GM12878 (cell line): ENCODE measurements around the gene ALCAM. TPM values are rescaled to one million over a fixed set of nuclear protein-coding genes. Genes with fewer than 3 reads are reported as not detected.

Source experiments
- ATAC-seq: fragments of 200-7000 bp; cut with Tn5 transposase; 3 replicates; pipeline ENCODE4 v1.9.1; 2020; ENCODE audit warnings: mild to moderate bottlenecking, moderate library complexity
- BruUV-seq: library from RNA; stranded (reverse); fragments of 400-500 nt; replicated peaks from 2 replicates; lab custom pipeline; 2021; lab: Mats Ljungman, UMichigan
- CTCF ChIA-PET: fragments of 300-600 bp; sonication (Branson Sonifier 250); formaldehyde crosslinking; extraction: SDS; loops from one replicate; lab custom pipeline; 2021; ENCODE audit warnings: inconsistent platforms; lab: Yijun Ruan, JAX
- POLR2A ChIA-PET: fragments of 350-600 bp; formaldehyde crosslinking; extraction: SDS; loops from one replicate; lab custom pipeline; 2021; ENCODE audit warnings: inconsistent platforms; lab: Charles Lee
- RAD21 ChIA-PET: fragments of 300-600 bp; sonication (Branson Sonifier 250); formaldehyde crosslinking; loops from one replicate; lab custom pipeline; 2023; ENCODE audit warnings: antibody characterized with exemption; ENCODE audit not compliant: unreplicated experiment; lab: Charles Lee
- SMC1A ChIA-PET: fragments of 300-600 bp; sonication (Branson Sonifier 250); formaldehyde crosslinking; loops from one replicate; lab custom pipeline; 2023; ENCODE audit not compliant: unreplicated experiment, uncharacterized antibody; lab: Charles Lee
- DNase-seq: peaks from one replicate; pipeline ENCODE4 v3.0.0-alpha.2; 2011; ENCODE audit warnings: low read depth, low spot score
- FAIRE-seq: peaks from 3 replicates; lab custom pipeline; 2011; peaks lifted over from hg19 to GRCh38; lab: Jason Lieb, UNC
- H2AFZ ChIP-seq: 2 replicates; pipeline ENCODE4 v1.6.0; 2011; ENCODE audit warnings: low read depth, low read length, control low read depth; ENCODE audit not compliant: control insufficient read depth
- H3K27ac ChIP-seq: 2 replicates; pipeline ENCODE4 v1.5.1; 2011; ENCODE audit warnings: control low read depth; ENCODE audit not compliant: control insufficient read depth, insufficient read depth
- H3K27me3 ChIP-seq, 2 experiments: replicated peaks in 1 of 2; 2 replicates each; pipeline versions ENCODE4 v1.6.0 to v1.6.1; 2011; ENCODE audit warnings: low read length in 1 of 2; ENCODE audit not compliant: control insufficient read depth in 2 of 2, insufficient read depth in 2 of 2
- H3K36me3 ChIP-seq, 2 experiments: 2 replicates each; pipeline ENCODE4 v1.5.1; 2011; ENCODE audit warnings: low read length in 1 of 2; ENCODE audit not compliant: control insufficient read depth in 2 of 2, insufficient read depth in 2 of 2
- H3K4me1 ChIP-seq: 2 replicates; pipeline ENCODE4 v1.6.1; 2011; ENCODE audit warnings: mild to moderate bottlenecking, low read length, moderate library complexity, mixed read lengths; ENCODE audit not compliant: control insufficient read depth, insufficient read depth
- H3K4me2 ChIP-seq: 2 replicates; pipeline ENCODE4 v1.6.0; 2011; ENCODE audit warnings: control low read depth; ENCODE audit not compliant: control insufficient read depth, insufficient read depth
- H3K4me3 ChIP-seq: fragments of 200-600 bp; sonication (generic); 2 replicates; pipeline ENCODE4 v1.5.1; 2016
- H3K79me2 ChIP-seq: 2 replicates; pipeline ENCODE4 v1.6.0; 2011; ENCODE audit warnings: low read length; ENCODE audit not compliant: control insufficient read depth, insufficient read depth
- H3K9ac ChIP-seq: 2 replicates; pipeline ENCODE4 v1.8.0; 2011; ENCODE audit warnings: low read length, control low read depth, mixed read lengths; ENCODE audit not compliant: control insufficient read depth, insufficient read depth
- H3K9me3 ChIP-seq: replicated peaks from 3 replicates; pipeline ENCODE4 v1.5.1; 2011; ENCODE audit warnings: mild to moderate bottlenecking, low read length; ENCODE audit not compliant: control insufficient read depth, insufficient read depth
- H4K20me1 ChIP-seq: 2 replicates; pipeline ENCODE4 v1.6.0; 2011; ENCODE audit not compliant: control insufficient read depth, insufficient read depth
- CBX3 ChIP-seq: fragments of 200-600 bp; sonication (generic); IDR thresholded peaks from 2 replicates; pipeline ENCODE4 v1.6.1; 2016; ENCODE audit warnings: low read depth, borderline replicate concordance
- EZH2 ChIP-seq: IDR thresholded peaks from 2 replicates; pipeline ENCODE4 v1.6.1; 2012; ENCODE audit warnings: low read depth, mild to moderate bottlenecking, control low read depth, inconsistent platforms, low read length, borderline replicate concordance; ENCODE audit not compliant: control insufficient read depth
- FOS ChIP-seq: IDR thresholded peaks from 3 replicates; pipeline ENCODE4 v1.6.1; 2011; ENCODE audit warnings: borderline replicate concordance; ENCODE audit not compliant: insufficient read length; ENCODE audit errors: extremely low read depth
- GATAD2B ChIP-seq: fragments of 450-650 bp; conservative IDR thresholded peaks from 2 replicates; pipeline ENCODE4 v1.6.1; 2017; ENCODE audit warnings: low read depth, mild to moderate bottlenecking, moderate library complexity
- JUND ChIP-seq: IDR thresholded peaks from 2 replicates; pipeline ENCODE4 v1.6.1; 2012; ENCODE audit warnings: low read depth, mild to moderate bottlenecking, low read length, improper control_type of control experiment, moderate library complexity
- NFYB ChIP-seq: IDR thresholded peaks from 2 replicates; pipeline ENCODE4 v1.6.1; 2011; ENCODE audit warnings: low read depth, mild to moderate bottlenecking, low read length, improper control_type of control experiment, moderate library complexity; ENCODE audit not compliant: insufficient read depth
- PML ChIP-seq: IDR thresholded peaks from 2 replicates; pipeline ENCODE4 v1.6.1; 2012; ENCODE audit warnings: low read length, inconsistent platforms
- RAD21 ChIP-seq: IDR thresholded peaks from 2 replicates; pipeline ENCODE4 v1.6.1; 2011; ENCODE audit warnings: mild to moderate bottlenecking, low read depth, low read length, moderate library complexity; ENCODE audit not compliant: insufficient read depth
- RUNX3 ChIP-seq: IDR thresholded peaks from 2 replicates; pipeline ENCODE4 v1.6.1; 2012; ENCODE audit warnings: low read length, inconsistent platforms
- SRF ChIP-seq, 2 experiments: IDR thresholded peaks; 2 replicates each; pipeline ENCODE4 v1.6.1; 2011; ENCODE audit warnings: low read depth in 2 of 2, low read length in 2 of 2, mild to moderate bottlenecking in 1 of 2, moderate library complexity in 1 of 2
- TARDBP ChIP-seq: IDR thresholded peaks from 2 replicates; pipeline ENCODE4 v1.6.1; 2016; ENCODE audit warnings: borderline replicate concordance
- WRNIP1 ChIP-seq: IDR thresholded peaks from 2 replicates; pipeline ENCODE4 v1.6.1; 2011; ENCODE audit warnings: low read depth, low read length, improper control_type of control experiment, borderline replicate concordance
- ZNF592 ChIP-seq: fragments of 450-650 bp; IDR thresholded peaks from 2 replicates; pipeline ENCODE4 v1.6.1; 2017; ENCODE audit warnings: mild to moderate bottlenecking, moderate library complexity
- ZNF622 ChIP-seq: fragments of 450-650 bp; IDR thresholded peaks from 2 replicates; pipeline ENCODE4 v1.6.1; 2017; ENCODE audit warnings: mild to moderate bottlenecking, inconsistent platforms
- WGBS: methylation state at CpG from one replicate; pipeline ENCODE4 v1.1.6; 2016; ENCODE audit warnings: low lambda C conversion rate; ENCODE audit not compliant: insufficient replicate concordance, insufficient coverage; ENCODE audit errors: missing lambda C conversion rate; 5-methylcytosine and 5-hydroxymethylcytosine counted together
- in situ Hi-C: fragments of 300-500 bp; cut with MboI; formaldehyde crosslinking; loops from 9 replicates; pipeline ENCODE4 v1.14.3; 2018; ENCODE audit warnings: mixed read lengths
- intact Hi-C: fragments of 100-400 bp; cut with micrococcal nuclease; formaldehyde crosslinking; loops from one replicate; pipeline ENCODE4 v1.14.2; 2022; ENCODE audit not compliant: unreplicated experiment
- polyA plus RNA-seq, 11 experiments: library from polyadenylated mRNA; depleted of rRNA in 4 of 11; unstranded in 6 of 11; stranded (reverse) in 5 of 11; fragments of >200 nt; fragmentation: Nextera tagmentation in 4 of 11; fragmentation: Illumina TruSeq in 1 of 11; extraction: Ambion mirVana in 4 of 11; extraction: Trizol in 1 of 11; gene quantifications; 1 replicate in 1 of 11; 2 replicates in 10 of 11; pipeline versions ENCODE4 v1.2.1 to v1.2.3, GENCODE V29; 2011 to 2016; ENCODE audit warnings: inconsistent platforms in 2 of 11, missing spikeins in 2 of 11, low read depth in 1 of 11
- total RNA-seq, 4 experiments: library from RNA; depleted of rRNA in 3 of 4; stranded (reverse); fragments of >200 nt in 3 of 4; fragmentation: Illumina TruSeq in 1 of 4; extraction: Trizol in 1 of 4; gene quantifications; 2 replicates each; pipeline versions ENCODE4 v1.2.1 to v1.2.3, GENCODE V29; 2013 to 2021
- TF ChIP-seq, protein P1 (sequence below): fragments of 450-650 bp; formaldehyde crosslinking; IDR thresholded peaks from 2 replicates; pipeline ENCODE4 v1.4.0; 2020; ENCODE audit warnings: mild to moderate bottlenecking, moderate library complexity

ALCAM gene
- total and polyA plus RNA-seq, 10 of the 15 experiments (the other 5 are each of a cell fraction or from before 2014, with no cell fraction given), result 12.2 to 54.2 (median 32.6) TPM

- TF ChIP-seq, protein P1, sequence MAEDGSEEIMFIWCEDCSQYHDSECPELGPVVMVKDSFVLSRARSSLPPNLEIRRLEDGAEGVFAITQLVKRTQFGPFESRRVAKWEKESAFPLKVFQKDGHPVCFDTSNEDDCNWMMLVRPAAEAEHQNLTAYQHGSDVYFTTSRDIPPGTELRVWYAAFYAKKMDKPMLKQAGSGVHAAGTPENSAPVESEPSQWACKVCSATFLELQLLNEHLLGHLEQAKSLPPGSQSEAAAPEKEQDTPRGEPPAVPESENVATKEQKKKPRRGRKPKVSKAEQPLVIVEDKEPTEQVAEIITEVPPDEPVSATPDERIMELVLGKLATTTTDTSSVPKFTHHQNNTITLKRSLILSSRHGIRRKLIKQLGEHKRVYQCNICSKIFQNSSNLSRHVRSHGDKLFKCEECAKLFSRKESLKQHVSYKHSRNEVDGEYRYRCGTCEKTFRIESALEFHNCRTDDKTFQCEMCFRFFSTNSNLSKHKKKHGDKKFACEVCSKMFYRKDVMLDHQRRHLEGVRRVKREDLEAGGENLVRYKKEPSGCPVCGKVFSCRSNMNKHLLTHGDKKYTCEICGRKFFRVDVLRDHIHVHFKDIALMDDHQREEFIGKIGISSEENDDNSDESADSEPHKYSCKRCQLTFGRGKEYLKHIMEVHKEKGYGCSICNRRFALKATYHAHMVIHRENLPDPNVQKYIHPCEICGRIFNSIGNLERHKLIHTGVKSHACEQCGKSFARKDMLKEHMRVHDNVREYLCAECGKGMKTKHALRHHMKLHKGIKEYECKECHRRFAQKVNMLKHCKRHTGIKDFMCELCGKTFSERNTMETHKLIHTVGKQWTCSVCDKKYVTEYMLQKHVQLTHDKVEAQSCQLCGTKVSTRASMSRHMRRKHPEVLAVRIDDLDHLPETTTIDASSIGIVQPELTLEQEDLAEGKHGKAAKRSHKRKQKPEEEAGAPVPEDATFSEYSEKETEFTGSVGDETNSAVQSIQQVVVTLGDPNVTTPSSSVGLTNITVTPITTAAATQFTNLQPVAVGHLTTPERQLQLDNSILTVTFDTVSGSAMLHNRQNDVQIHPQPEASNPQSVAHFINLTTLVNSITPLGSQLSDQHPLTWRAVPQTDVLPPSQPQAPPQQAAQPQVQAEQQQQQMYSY, result no peak
Observed at GRCh38 chr3:105417525-105418289, 51.0 kb downstream of the ALCAM start (continued).

- Histone ChIP-seq H3K9me3 (no peaks in the 10 kb centered on the region; the same call in 1 of the 3 replicates), H3K27ac (no peak overlapping the region), H3K4me1 (no peaks in the 10 kb centered on the region), H3K27me3 (no peaks in the 10 kb centered on the region), H3K79me2 (peaks cover 1% of the 10 kb centered on the region; the same call in 1 of the 2 replicates), H3K4me3 (no peak overlapping the region), H4K20me1 (no peaks in the 10 kb centered on the region), H3K4me2 (no peak overlapping the region), H3K9ac (no peak overlapping the region), H2AFZ (no peak overlapping the region), H3K36me3 (no peaks in the 10 kb centered on the region; a peak in 1 of 4 replicates)
- intact Hi-C loops, result no loop called here
- ChIA-PET RAD21 (interaction anchor here (1.3 kb wide), 1 partner anchor 8 kb away, joined by 4 read pairs; no protein-coding TSS in a partner anchor), SMC1A (interaction anchor here (1.6 kb wide), 1 partner anchor 65 kb away, joined by 6 read pairs; no protein-coding TSS in a partner anchor), POLR2A (no interaction called here), CTCF (no interaction called here)
- BruUV-seq, result no TSS peak
- 43% methylated on average over 2 of the region's 2 CpGs for WGBS
- FAIRE-seq (no peak), ATAC-seq (no peak), DNase-seq (no peak)
- in situ Hi-C loops, result no loop called here
- TF ChIP-seq NFYB, result no peak
- TF ChIP-seq RAD21, result no peak
- TF ChIP-seq WRNIP1, result no peak
- no peak for TF ChIP-seq CBX3
- TF ChIP-seq ZNF592, result no peak
- TF ChIP-seq SRF (IDR thresholded peaks at IDR 0.05; ENCODE audit: low read depth in 2 of 2, low read length in 2 of 2), result no peak
- TF ChIP-seq FOS, result no peak
- no peak for TF ChIP-seq TARDBP
- no peak for TF ChIP-seq JUND
- TF ChIP-seq PML, result no peak
- no peak for TF ChIP-seq RUNX3
- no peak for TF ChIP-seq ZNF622
- TF ChIP-seq GATAD2B, result no peak
- TF ChIP-seq EZH2, result no peak
Observed at GRCh38 chr3:105422645-105423044, 55.9 kb downstream of the ALCAM start.
